HepG2 (cell line): ENCODE results near the gene GRIN2C. TPM values are rescaled to one million over a fixed set of nuclear protein-coding genes. Genes with fewer than 3 reads are reported as not detected.

ENCODE experiments used
- ATRX ChIP-seq: sonication (generic); formaldehyde crosslinking; IDR thresholded peaks from 2 replicates; pipeline ENCODE4 v1.4.0; 2020; ENCODE audit warnings: missing genetic modification reagents, borderline replicate concordance
- GTF2F1 ChIP-seq: fragments of 150-350 bp; IDR thresholded peaks from 2 replicates; pipeline ENCODE4 v1.6.1; 2014; ENCODE audit warnings: low read length
- HNF4A ChIP-seq: sonication (generic); formaldehyde crosslinking; IDR thresholded peaks from 2 replicates; pipeline ENCODE4 v1.4.0; 2020; ENCODE audit warnings: missing genetic modification reagents
- IRF9 ChIP-seq: sonication (generic); formaldehyde crosslinking; IDR thresholded peaks from 2 replicates; pipeline ENCODE4 v1.8.0; 2022; ENCODE audit warnings: missing genetic modification reagents, mild to moderate bottlenecking, borderline replicate concordance
- LRRFIP1 ChIP-seq: sonication (generic); formaldehyde crosslinking; conservative IDR thresholded peaks from 2 replicates; pipeline ENCODE4 v1.4.0; 2020; ENCODE audit warnings: missing genetic modification reagents
- MEF2D ChIP-seq: sonication (generic); formaldehyde crosslinking; IDR thresholded peaks from 2 replicates; pipeline ENCODE4 v1.5.1; 2020; ENCODE audit warnings: mild to moderate bottlenecking, missing genetic modification reagents
- NFIB ChIP-seq: sonication (generic); formaldehyde crosslinking; IDR thresholded peaks from 2 replicates; pipeline ENCODE4 v1.9.0; 2021; ENCODE audit warnings: missing genetic modification reagents, mild to moderate bottlenecking, borderline replicate concordance
- POLR2AphosphoS5 ChIP-seq: IDR thresholded peaks from 2 replicates; pipeline ENCODE4 v1.6.1; 2012; ENCODE audit warnings: low read depth, low read length
- SP1 ChIP-seq, 2 experiments: fragments of 450-650 bp in 1 of 2; sonication (generic) in 1 of 2; formaldehyde crosslinking in 1 of 2; IDR thresholded peaks; 2 replicates each; pipeline versions ENCODE4 v1.4.0 to v1.6.1; 2016 to 2020; ENCODE audit warnings: missing genetic modification reagents in 1 of 2
- SRSF1 ChIP-seq: fragments of 200-400 bp; formaldehyde crosslinking; optimal IDR thresholded peaks from 2 replicates; pipeline ENCODE3; 2017; ENCODE audit warnings: mild to moderate bottlenecking, low read depth, low read length, moderate library complexity
- TAF1 ChIP-seq: sonication (generic); formaldehyde crosslinking; IDR thresholded peaks from 2 replicates; pipeline ENCODE4 v1.4.0; 2020; ENCODE audit warnings: missing genetic modification reagents
- TARDBP ChIP-seq: sonication (generic); formaldehyde crosslinking; IDR thresholded peaks from 2 replicates; pipeline ENCODE4 v1.8.0; 2022; ENCODE audit warnings: mild to moderate bottlenecking, missing genetic modification reagents
- TEAD2 ChIP-seq: sonication (generic); formaldehyde crosslinking; IDR thresholded peaks from 2 replicates; pipeline ENCODE4 v1.9.0; 2021; ENCODE audit warnings: missing genetic modification reagents
- XBP1 ChIP-seq: sonication (generic); formaldehyde crosslinking; IDR thresholded peaks from 2 replicates; pipeline ENCODE4 v1.5.0; 2020; ENCODE audit warnings: missing genetic modification reagents
- ZFAT ChIP-seq: sonication (generic); formaldehyde crosslinking; conservative IDR thresholded peaks from 2 replicates; pipeline ENCODE4 v1.8.1; 2023; ENCODE audit warnings: missing genetic modification reagents, inconsistent platforms
- ZNF296 ChIP-seq: sonication (generic); formaldehyde crosslinking; conservative IDR thresholded peaks from 2 replicates; pipeline ENCODE4 v1.5.0; 2020; ENCODE audit warnings: mild to moderate bottlenecking, missing genetic modification reagents
- ZNF33B ChIP-seq: sonication (generic); formaldehyde crosslinking; IDR thresholded peaks from 2 replicates; pipeline ENCODE4 v1.5.1; 2020; ENCODE audit warnings: mild to moderate bottlenecking, missing genetic modification reagents
- ZNF724P ChIP-seq: sonication (generic); formaldehyde crosslinking; IDR thresholded peaks from 2 replicates; pipeline ENCODE4 v1.8.0; 2022; ENCODE audit warnings: missing genetic modification reagents, borderline replicate concordance
- polyA plus RNA-seq, 8 experiments: library from polyadenylated mRNA; depleted of rRNA in 3 of 8; stranded (reverse) in 7 of 8; unstranded in 1 of 8; fragments of >200 nt; fragmentation: Illumina TruSeq in 4 of 8; extraction: Trizol in 4 of 8; gene quantifications; 2 replicates each; pipeline versions ENCODE4 v1.2.1 to v1.2.3, GENCODE V29; 2011 to 2016; ENCODE audit warnings: low read depth in 4 of 8, missing spikeins in 1 of 8, mixed read lengths in 1 of 8; ENCODE audit not compliant: insufficient read depth in 1 of 8
- total RNA-seq, 5 experiments: library from RNA; depleted of rRNA; stranded (reverse); fragments of >200 nt; fragmentation: Illumina TruSeq; extraction: Trizol; gene quantifications; 2 replicates each; pipeline ENCODE4 v1.2.3, GENCODE V29; 2016; ENCODE audit warnings: low read depth in 1 of 5
- TF ChIP-seq, protein P1 (sequence below): fragments of 450-650 bp; IDR thresholded peaks from 2 replicates; pipeline ENCODE4 v1.6.1; 2017; ENCODE audit warnings: mild to moderate bottlenecking
- TF ChIP-seq, protein P2 (sequence below): sonication (generic); formaldehyde crosslinking; IDR thresholded peaks from 2 replicates; pipeline ENCODE4 v1.4.0; 2020; ENCODE audit warnings: missing genetic modification reagents, borderline replicate concordance

Gene GRIN2C
- total and polyA plus RNA-seq, 2 of the 13 experiments (the other 11 are each of a cell fraction or from before 2014, with no cell fraction given) = 0.03 to 0.11 TPM

DNA sequence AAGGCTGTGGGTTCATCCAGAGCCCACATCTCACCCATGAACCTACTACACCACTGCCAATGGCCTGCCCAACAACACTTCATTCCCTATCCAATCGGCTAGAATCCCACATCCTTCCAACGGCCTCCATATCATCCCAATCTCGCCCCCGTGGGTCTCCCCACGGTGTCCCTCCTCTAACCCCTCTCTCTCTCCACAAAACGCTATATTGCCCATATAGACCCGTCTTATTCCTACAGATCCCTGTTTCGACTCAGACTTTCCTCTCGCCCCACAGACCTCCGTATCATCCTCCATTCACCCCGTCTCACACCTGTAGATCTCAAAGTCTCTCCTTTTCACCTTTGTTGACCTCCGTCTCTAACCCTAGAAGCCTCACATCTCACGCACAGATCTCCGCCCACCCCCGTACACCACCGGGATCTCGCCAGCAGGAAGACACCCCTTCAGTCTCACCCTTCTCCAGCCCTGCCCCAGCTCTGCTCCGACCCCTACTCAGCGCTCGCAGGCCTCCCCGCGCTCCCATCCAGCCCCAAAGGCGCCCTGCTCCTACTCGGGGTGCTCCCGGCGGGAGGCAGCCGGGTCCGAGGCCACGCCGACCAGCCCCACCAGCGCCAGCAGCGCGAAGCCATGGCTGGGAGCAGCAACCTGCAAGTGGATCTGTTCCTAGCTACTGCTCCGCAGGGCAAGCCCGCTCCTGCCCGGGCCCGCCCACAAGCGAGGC is 12.8 kb upstream of the GRIN2C start, which contains the start of gene FDXR (continued):
- TF ChIP-seq, protein P1, sequence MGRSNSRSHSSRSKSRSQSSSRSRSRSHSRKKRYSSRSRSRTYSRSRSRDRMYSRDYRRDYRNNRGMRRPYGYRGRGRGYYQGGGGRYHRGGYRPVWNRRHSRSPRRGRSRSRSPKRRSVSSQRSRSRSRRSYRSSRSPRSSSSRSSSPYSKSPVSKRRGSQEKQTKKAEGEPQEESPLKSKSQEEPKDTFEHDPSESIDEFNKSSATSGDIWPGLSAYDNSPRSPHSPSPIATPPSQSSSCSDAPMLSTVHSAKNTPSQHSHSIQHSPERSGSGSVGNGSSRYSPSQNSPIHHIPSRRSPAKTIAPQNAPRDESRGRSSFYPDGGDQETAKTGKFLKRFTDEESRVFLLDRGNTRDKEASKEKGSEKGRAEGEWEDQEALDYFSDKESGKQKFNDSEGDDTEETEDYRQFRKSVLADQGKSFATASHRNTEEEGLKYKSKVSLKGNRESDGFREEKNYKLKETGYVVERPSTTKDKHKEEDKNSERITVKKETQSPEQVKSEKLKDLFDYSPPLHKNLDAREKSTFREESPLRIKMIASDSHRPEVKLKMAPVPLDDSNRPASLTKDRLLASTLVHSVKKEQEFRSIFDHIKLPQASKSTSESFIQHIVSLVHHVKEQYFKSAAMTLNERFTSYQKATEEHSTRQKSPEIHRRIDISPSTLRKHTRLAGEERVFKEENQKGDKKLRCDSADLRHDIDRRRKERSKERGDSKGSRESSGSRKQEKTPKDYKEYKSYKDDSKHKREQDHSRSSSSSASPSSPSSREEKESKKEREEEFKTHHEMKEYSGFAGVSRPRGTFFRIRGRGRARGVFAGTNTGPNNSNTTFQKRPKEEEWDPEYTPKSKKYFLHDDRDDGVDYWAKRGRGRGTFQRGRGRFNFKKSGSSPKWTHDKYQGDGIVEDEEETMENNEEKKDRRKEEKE = no peak
- 0 out of 2 replicates have a peak, but pooled peaks have one; percentile 54 for TF ChIP-seq GTF2F1
- TF ChIP-seq TARDBP (CRISPR knock-in tag) = no peak; the same call in none of the 2 replicates
- TF ChIP-seq XBP1 = no peak
- TF ChIP-seq TEAD2 = peak; percentile 38; the same call in 1 of the 2 replicates
- TF ChIP-seq ZNF33B (CRISPR knock-in tag) = peak; percentile 84; the same call in 1 of the 2 replicates
- no peak for TF ChIP-seq SRSF1
- TF ChIP-seq, protein P2, sequence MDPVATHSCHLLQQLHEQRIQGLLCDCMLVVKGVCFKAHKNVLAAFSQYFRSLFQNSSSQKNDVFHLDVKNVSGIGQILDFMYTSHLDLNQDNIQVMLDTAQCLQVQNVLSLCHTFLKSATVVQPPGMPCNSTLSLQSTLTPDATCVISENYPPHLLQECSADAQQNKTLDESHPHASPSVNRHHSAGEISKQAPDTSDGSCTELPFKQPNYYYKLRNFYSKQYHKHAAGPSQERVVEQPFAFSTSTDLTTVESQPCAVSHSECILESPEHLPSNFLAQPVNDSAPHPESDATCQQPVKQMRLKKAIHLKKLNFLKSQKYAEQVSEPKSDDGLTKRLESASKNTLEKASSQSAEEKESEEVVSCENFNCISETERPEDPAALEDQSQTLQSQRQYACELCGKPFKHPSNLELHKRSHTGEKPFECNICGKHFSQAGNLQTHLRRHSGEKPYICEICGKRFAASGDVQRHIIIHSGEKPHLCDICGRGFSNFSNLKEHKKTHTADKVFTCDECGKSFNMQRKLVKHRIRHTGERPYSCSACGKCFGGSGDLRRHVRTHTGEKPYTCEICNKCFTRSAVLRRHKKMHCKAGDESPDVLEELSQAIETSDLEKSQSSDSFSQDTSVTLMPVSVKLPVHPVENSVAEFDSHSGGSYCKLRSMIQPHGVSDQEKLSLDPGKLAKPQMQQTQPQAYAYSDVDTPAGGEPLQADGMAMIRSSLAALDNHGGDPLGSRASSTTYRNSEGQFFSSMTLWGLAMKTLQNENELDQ (CRISPR knock-in tag) = peak; percentile 48; the same call in 1 of the 2 replicates
- TF ChIP-seq ATRX (CRISPR knock-in tag) = no peak
- TF ChIP-seq HNF4A (CRISPR knock-in tag) = no peak; the same call in 1 of the 2 replicates
- no peak for TF ChIP-seq LRRFIP1 (CRISPR knock-in tag)
- TF ChIP-seq ZFAT = no peak
- peak; percentile 98 for TF ChIP-seq POLR2AphosphoS5
- TF ChIP-seq ZNF296 (CRISPR knock-in tag) = peak; percentile 87
- no peak for TF ChIP-seq NFIB (CRISPR knock-in tag)
- peak; percentile 99 for TF ChIP-seq TAF1 (CRISPR knock-in tag)
- TF ChIP-seq MEF2D (CRISPR knock-in tag) = no peak
- 0 out of 2 replicates have a peak, but pooled peaks have one; percentile 56 for TF ChIP-seq ZNF724P (CRISPR knock-in tag)
- TF ChIP-seq IRF9 (CRISPR knock-in tag) = 0 out of 2 replicates have a peak, but pooled peaks have one; percentile 22
- TF ChIP-seq SP1 (IDR thresholded peaks at IDR 0.05) = no peak
- TF ChIP-seq SP1 (CRISPR knock-in tag; IDR thresholded peaks at IDR 0.05) = no peak
